C4-2B (cell line): ENCODE results near the gene VMAC.

Source experiments
- CTCF ChIP-seq: fragments of 450-650 bp; conservative IDR thresholded peaks from 2 replicates; pipeline ENCODE4 v1.5.1; 2017; ENCODE audit warnings: mild to moderate bottlenecking
- ZFX ChIP-seq: fragments of 450-650 bp; IDR thresholded peaks from 2 replicates; pipeline ENCODE4 v1.6.1; 2017

- TF ChIP-seq CTCF (no peak), ZFX (no peak)
Observed at GRCh38 chr19:5864013-5864720, 40.5 kb upstream of the VMAC start.
